Subcutaneous adipose tissue (tissue), 4 donors: ENCODE results near the gene LIPT2. TPM values are rescaled to one million over a fixed set of nuclear protein-coding genes. Genes with fewer than 3 reads are reported as not detected.

Experiments
- CTCF ChIP-seq: fragments of 450-650 bp; IDR thresholded peaks from one replicate; pipeline ENCODE4 v1.5.1; 2016; ENCODE audit warnings: low read depth, mild to moderate bottlenecking, control low read depth, antibody characterized with exemption, moderate library complexity
- total RNA-seq, 4 donors: library from RNA; depleted of rRNA; stranded (reverse); fragments of >200 nt; gene quantifications; one replicate each; pipeline ENCODE4 v1.1.0, GENCODE V29; 2016

The LIPT2 gene
- total RNA-seq, 4 donors from 2014 or later = 2.1 to 9.4 (median 3.3) TPM

- no peak for TF ChIP-seq CTCF
Measured at GRCh38 chr11:74519710-74520109, 26.2 kb upstream of the LIPT2 start.

DNA sequence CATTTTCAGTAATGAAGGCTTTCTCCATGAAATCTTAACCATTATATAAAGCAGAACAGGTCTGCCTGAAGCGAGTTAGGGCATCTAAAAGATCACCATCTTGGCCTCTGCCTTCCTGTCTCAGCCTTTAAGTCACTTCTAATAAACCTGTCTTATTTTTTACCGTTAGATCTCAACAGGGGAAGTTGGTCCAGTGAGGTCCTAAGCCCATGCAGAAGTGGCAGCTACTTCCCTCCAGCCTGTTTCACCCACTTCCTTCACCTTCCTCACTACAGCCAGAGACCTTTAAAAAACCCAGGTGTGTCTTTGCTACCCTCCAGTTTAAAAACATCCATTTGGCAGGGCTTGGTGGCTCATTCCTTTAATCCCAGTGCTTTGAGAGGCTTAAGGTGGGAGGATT is 14.1 kb upstream of the LIPT2 start:
- no peak for TF ChIP-seq CTCF

GRCh38 chr11:74506823-74507222 is 13.3 kb upstream of the LIPT2 start:
- TF ChIP-seq CTCF = no peak

DNA sequence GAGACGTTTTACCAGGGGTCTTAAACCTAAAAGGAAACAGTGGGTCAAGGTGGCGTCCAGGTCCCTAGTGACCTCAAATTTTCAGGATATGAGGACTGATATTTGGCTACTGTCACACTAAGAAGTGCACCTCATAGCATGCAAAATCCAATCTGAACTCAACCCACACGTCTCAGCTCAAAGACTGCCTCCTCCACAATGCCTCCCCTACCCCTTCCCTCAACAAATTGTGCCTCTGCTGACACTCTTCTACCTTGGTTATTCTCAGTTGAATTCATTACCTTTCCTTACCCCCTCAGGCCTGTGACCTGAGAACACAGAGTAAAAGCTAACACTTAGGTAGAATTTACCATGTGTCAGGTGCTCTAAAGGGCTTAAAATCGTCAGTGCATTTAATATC is 12.4 kb upstream of the LIPT2 start:
- TF ChIP-seq CTCF = no peak

DNA sequence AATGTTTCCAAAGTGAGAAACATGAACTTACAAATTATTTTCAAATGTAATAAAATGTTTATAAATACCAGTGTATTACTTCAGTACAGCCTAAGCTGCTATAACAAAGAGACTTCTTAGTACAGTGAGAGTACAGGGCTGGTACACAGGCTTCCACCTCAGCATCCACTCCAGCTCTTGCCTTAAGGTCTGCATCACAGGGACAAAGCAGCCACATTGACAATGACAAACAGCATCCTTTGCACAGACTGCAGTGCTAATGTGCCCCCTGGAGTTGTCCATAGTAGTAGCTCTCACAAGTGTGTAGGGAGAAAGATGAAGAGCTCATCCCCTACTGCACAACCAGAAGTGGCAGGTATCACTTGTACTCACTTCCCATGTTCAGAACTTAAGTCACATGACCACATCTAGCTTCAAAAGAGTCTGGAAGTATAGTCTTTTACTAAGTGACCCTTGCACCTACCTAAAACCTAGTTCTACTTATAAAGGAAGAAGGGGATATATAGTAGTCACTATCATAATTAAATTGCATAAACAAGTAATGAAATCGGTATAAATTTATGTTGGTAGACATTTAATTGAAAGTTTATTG is 10.7 kb upstream of the LIPT2 start:
- TF ChIP-seq CTCF = no peak

- TF ChIP-seq CTCF = no peak
Measured at GRCh38 chr11:74494916-74495315, 1.4 kb upstream of the LIPT2 start.

- no peak for TF ChIP-seq CTCF
Measured at GRCh38 chr11:74493791-74494630, 487 bp upstream of the LIPT2 start.
